NB4 (cell line): Measurements from ENCODE around the gene MPPED1.

ENCODE experiments used
- MYC ChIP-seq: IDR thresholded peaks from 2 replicates; pipeline ENCODE4 v1.6.1; 2011; ENCODE audit warnings: low read depth, low read length
- POLR2A ChIP-seq: IDR thresholded peaks from 2 replicates; pipeline ENCODE4 v1.6.1; 2011; ENCODE audit warnings: mild to moderate bottlenecking; ENCODE audit not compliant: insufficient read length; ENCODE audit errors: extremely low read depth
- TF ChIP-seq, protein P1 (sequence below): IDR thresholded peaks from one replicate; pipeline ENCODE4 v1.5.1; 2012; ENCODE audit warnings: low read depth, low read length
- TF ChIP-seq, protein P2 (sequence below): IDR thresholded peaks from 2 replicates; pipeline ENCODE4 v1.6.1; 2011; ENCODE audit warnings: low read depth, low read length

DNA sequence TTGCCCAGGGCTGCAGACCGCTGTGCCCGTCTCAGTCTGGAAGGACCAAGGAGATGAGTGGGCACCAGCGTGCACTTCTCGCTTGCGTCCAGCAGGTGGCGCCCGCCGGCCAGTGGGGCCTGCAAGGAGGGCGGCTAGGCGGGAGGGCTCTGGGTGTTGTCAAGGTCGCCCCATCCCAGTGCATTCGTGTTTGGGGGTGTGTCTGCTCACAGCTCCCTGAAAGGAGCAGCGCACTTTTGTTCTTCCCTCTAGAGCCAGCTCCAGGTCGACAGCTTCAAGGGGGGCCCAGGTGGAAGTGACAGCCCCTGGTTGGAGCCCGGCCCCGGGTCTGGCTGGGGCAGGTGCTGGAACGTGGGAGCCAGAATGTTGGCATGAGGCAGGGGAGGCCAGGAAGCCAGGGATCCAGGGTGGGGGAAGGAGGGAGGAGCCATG, 23.4 kb upstream of the MPPED1 start:
- TF ChIP-seq POLR2A (no peak), MYC (no peak)
- TF ChIP-seq, protein P1, sequence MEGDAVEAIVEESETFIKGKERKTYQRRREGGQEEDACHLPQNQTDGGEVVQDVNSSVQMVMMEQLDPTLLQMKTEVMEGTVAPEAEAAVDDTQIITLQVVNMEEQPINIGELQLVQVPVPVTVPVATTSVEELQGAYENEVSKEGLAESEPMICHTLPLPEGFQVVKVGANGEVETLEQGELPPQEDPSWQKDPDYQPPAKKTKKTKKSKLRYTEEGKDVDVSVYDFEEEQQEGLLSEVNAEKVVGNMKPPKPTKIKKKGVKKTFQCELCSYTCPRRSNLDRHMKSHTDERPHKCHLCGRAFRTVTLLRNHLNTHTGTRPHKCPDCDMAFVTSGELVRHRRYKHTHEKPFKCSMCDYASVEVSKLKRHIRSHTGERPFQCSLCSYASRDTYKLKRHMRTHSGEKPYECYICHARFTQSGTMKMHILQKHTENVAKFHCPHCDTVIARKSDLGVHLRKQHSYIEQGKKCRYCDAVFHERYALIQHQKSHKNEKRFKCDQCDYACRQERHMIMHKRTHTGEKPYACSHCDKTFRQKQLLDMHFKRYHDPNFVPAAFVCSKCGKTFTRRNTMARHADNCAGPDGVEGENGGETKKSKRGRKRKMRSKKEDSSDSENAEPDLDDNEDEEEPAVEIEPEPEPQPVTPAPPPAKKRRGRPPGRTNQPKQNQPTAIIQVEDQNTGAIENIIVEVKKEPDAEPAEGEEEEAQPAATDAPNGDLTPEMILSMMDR, result peak; percentile 80
- TF ChIP-seq, protein P2, sequence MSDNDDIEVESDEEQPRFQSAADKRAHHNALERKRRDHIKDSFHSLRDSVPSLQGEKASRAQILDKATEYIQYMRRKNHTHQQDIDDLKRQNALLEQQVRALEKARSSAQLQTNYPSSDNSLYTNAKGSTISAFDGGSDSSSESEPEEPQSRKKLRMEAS, result peak; percentile 73
